NAMALWA (cell line): ENCODE data around the gene ACSBG1.

Experiments
- DNase-seq: peaks from one replicate; pipeline ENCODE4 v3.0.0-alpha.2; 2015; ENCODE audit warnings: low spot score

The ACSBG1 gene

GRCh38 chr15:78234515-78235040 is at the start of gene ACSBG1:
TSS of gene ACSBG1 (minus strand) at chr15:78234565. CDS start at chr15:78234501, 64 bp downstream.
- DNase-seq = no peak

- no peak for DNase-seq
Measured at GRCh38 chr15:78282324-78282723, 48.0 kb upstream of the ACSBG1 start.

- no peak for DNase-seq
Measured at GRCh38 chr15:78280319-78281072, 46.1 kb upstream of the ACSBG1 start.

- no peak for DNase-seq
Measured at GRCh38 chr15:78276064-78276943, 41.9 kb upstream of the ACSBG1 start.

GRCh38 chr15:78274994-78275393 is 40.6 kb upstream of the ACSBG1 start:
- DNase-seq = no peak

- DNase-seq = no peak
Measured at GRCh38 chr15:78272776-78273175, 38.4 kb upstream of the ACSBG1 start.

- no peak for DNase-seq
Measured at GRCh38 chr15:78272316-78272715, 38.0 kb upstream of the ACSBG1 start.

GRCh38 chr15:78266806-78267205 is 32.4 kb upstream of the ACSBG1 start:
- DNase-seq = no peak

GRCh38 chr15:78266229-78266628 is 31.9 kb upstream of the ACSBG1 start:
- DNase-seq = no peak

GRCh38 chr15:78265752-78266224 is 31.4 kb upstream of the ACSBG1 start:
- no peak for DNase-seq

GRCh38 chr15:78265137-78265460 is 30.7 kb upstream of the ACSBG1 start:
- DNase-seq = no peak

GRCh38 chr15:78264304-78265136 is 30.2 kb upstream of the ACSBG1 start, which contains the start of gene DNAJA4:
TSS of gene DNAJA4 (plus strand) at chr15:78264562. CDS start at chr15:78264764, 202 bp downstream.
- no peak for DNase-seq

- DNase-seq = no peak
Measured at GRCh38 chr15:78263907-78264303, 29.5 kb upstream of the ACSBG1 start.

GRCh38 chr15:78263351-78263781 is 29.0 kb upstream of the ACSBG1 start:
- no peak for DNase-seq

GRCh38 chr15:78261062-78261461 is 26.7 kb upstream of the ACSBG1 start:
- DNase-seq = no peak

- DNase-seq = no peak
Measured at GRCh38 chr15:78260489-78260888, 26.1 kb upstream of the ACSBG1 start.

- no peak for DNase-seq
Measured at GRCh38 chr15:78259232-78259631, 24.9 kb upstream of the ACSBG1 start.

- no peak for DNase-seq
Measured at GRCh38 chr15:78257681-78258080, 23.3 kb upstream of the ACSBG1 start.

GRCh38 chr15:78256044-78256437 is 21.7 kb upstream of the ACSBG1 start:
- no peak for DNase-seq

GRCh38 chr15:78255421-78256043 is 21.2 kb upstream of the ACSBG1 start:
- DNase-seq = no peak

- DNase-seq = no peak
Measured at GRCh38 chr15:78251136-78251535, 16.8 kb upstream of the ACSBG1 start.
